HG02610 (cell line): ENCODE measurements around the gene IGFBPL1.

Experiments used
- ATAC-seq: cut with Tn5 transposase; IDR thresholded peaks from one replicate; pipeline ENCODE4 v1.9.1; 2021; ENCODE audit warnings: mild to moderate bottlenecking, moderate library complexity; ENCODE audit not compliant: unreplicated experiment

Gene IGFBPL1

GRCh38 chr9:38358390-38359296 is 65.6 kb downstream of the IGFBPL1 start:
- no peak for ATAC-seq

- no peak for ATAC-seq
These were observed 66.7 kb downstream of the IGFBPL1 start for GRCh38 chr9:38357350-38358114.

- ATAC-seq, result no peak
These were observed 67.4 kb downstream of the IGFBPL1 start for GRCh38 chr9:38356851-38357250.
